Measurements from ENCODE around the gene DPYD.

DPYD gene

GRCh38 chr1:97507863-97508262, 413.0 kb downstream of the DPYD start:
- no peak for DNase-seq

DNA sequence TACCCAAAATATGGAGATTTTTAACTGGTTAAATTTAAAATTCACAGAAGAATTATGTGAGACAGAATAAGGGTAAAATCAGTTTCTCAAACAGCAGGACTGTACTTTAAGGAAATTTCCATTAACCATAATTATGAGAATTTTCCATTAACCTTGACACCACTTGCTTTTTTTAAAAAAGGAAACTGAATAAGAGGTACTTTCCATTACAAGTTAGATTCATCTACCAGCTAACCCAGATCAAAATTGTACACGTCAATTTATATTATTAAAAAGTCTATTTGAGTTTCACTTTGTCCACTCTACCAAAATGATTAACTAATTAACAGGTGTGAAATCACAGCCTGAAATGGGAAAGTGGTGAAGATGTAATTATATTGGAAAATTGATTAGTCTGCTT, 414.5 kb downstream of the DPYD start:
- DNase-seq: no peak

- no peak for DNase-seq
These were observed 415.0 kb downstream of the DPYD start for GRCh38 chr1:97505816-97506215.

- no peak for DNase-seq
These were observed 415.5 kb downstream of the DPYD start for GRCh38 chr1:97505289-97505688.

DNA sequence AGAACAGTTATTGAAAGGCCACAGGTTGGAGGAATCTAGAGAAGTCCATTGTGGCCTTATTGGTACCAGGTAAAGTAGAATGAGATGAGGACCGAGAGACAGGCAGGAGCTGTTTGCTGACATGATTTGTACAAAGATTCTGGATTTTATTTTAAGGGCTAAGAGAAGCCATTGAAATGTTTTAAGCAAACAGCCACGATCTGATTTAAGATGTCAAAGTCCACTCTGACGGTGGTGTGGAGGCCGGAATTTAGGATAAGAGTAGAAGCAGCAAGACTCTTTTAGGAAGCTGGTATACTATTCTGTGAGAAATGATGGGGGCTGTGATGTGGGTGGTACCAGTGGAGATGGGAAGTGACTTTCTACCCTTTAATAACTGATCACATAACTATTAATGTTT, 418.5 kb downstream of the DPYD start:
- no peak for DNase-seq

GRCh38 chr1:97501628-97502027, 419.2 kb downstream of the DPYD start:
- no peak for DNase-seq

DNA sequence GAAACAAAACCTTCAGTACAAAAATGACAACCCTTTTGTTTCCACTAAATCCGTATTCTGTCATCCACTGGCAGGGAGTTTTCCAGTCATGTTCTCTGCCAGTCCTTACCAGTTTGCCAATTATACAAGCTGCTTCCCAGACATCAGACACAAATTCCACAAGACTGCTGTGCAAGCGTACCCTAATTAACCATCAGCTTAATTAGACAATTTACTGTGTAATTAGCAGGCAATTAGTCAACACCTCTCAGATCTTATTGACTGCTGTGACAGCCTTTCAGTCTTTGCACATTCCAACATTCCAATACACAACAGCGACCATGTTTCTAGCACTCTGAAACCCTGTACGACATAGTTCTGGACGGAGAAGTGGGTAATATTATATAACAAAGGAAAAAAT, 420.1 kb downstream of the DPYD start:
- DNase-seq: no peak

GRCh38 chr1:97499667-97500066, 421.2 kb downstream of the DPYD start:
- no peak for DNase-seq

- DNase-seq: no peak
These were observed 431.0 kb downstream of the DPYD start for GRCh38 chr1:97489834-97490233.

GRCh38 chr1:97488530-97488929, 432.3 kb downstream of the DPYD start:
- DNase-seq: no peak

DNA sequence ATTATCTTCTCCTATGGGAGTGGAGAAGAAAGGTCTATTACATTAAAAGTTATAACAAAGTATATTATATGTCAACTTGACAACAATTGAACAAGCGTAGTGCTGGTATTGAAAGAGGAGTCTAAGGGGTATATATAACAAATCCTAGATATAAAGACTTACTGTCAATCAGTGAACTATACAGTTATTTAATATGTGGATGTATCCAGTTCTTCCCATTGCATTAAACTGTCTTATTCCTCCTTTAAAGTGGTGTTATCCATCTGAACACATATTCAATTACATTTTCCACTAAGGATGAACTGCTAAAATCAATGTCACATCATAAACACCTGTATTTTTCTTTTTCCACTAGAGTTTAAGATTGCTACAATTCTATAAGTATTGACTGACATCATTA, 438.8 kb downstream of the DPYD start:
- no peak for DNase-seq

DNA sequence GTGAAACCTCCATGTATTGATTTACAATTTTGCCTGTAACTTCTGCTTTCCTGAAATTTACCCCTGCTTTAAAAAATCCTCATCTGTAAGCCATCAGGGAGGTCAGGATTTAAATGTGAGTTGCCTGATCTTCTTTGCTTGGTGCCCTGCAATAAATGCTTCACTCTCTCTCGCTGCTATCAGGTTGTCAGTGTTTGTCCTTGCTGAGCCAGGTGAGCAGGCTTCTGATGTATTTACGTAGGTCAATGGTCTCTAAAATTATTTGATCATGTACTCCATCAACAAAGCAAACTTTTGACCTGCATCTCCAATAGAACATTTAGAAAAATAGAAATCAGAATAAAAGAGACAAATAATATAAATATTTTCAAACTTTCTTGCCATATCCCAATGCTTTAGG, 453.4 kb downstream of the DPYD start:
- DNase-seq: no peak

- no peak for DNase-seq
These were observed 456.5 kb downstream of the DPYD start for GRCh38 chr1:97464305-97464704.

DNA sequence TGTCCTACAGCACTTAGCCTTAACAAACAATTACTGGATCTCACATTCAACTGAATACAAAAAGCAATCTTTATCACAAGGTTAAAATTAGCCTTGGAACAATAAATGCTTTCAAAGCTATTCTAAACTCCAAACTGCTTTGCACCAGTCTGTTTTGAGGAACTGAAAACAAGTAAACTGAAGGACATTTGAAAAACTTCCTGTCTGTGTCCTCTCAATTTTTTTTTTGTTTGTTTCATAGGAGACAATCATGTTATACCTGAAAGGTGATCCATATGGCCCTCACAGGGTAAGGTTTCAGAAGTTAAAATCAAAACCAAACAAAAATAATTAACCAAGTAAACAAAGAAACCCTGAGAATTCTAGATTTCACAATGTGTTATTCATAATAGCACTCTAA, 459.1 kb downstream of the DPYD start:
- DNase-seq: no peak

GRCh38 chr1:97457446-97458089, 463.3 kb downstream of the DPYD start:
- DNase-seq: no peak

- DNase-seq: no peak
These were observed 468.9 kb downstream of the DPYD start for GRCh38 chr1:97451944-97452343.

DNA sequence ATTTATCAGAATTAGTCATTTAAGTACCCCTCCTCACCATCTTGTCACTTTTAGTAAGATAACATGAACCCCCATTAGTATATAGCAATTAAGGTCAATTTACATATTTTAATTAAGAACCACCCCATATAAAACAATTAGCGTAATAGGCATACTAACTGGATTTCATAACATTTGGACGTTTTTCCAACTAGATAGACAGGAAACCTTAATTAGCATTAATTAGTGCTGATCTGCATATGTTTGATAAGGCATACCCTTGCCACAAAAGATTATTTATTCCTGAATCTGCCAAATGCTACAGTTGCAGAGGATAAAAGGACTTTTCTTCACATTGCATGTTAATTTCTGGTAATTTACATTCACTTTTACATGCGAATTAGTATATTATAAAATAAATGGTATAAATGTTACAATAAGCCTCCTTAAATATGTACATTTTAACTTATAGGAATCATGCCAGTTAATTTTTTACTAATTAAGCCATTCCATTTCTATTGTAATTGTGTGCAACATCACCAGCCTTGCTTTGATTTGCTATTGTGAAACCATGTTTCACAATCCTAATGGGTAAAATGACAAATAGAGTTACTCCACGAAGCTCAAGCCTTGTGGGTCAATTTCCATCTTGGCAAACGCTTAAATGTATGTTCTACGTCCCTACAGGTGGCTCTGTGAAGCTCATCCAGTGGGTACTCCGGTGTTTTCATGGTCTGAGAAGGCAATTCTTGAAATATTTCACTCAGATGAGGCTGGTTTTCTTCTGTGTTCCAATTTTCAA, 469.6 kb downstream of the DPYD start:
- DNase-seq: no peak

GRCh38 chr1:97441966-97442365, 478.9 kb downstream of the DPYD start:
- DNase-seq: no peak

DNA sequence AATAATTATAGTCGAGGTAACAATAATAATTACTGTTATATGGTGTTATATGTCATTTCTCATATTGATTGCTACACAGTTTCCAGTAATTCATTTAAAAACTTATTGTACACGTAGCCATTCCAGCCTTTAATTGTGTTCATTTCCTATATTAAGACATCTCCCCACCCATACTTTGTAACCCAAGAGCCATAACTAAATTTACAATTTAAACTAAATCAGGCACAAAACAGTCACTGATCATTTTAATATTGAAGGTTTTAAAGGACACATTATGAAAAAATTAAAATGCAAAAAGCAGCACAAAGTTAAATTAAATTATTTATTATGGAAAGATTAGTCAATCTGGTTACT, 487.0 kb downstream of the DPYD start:
- DNase-seq: no peak

DNA sequence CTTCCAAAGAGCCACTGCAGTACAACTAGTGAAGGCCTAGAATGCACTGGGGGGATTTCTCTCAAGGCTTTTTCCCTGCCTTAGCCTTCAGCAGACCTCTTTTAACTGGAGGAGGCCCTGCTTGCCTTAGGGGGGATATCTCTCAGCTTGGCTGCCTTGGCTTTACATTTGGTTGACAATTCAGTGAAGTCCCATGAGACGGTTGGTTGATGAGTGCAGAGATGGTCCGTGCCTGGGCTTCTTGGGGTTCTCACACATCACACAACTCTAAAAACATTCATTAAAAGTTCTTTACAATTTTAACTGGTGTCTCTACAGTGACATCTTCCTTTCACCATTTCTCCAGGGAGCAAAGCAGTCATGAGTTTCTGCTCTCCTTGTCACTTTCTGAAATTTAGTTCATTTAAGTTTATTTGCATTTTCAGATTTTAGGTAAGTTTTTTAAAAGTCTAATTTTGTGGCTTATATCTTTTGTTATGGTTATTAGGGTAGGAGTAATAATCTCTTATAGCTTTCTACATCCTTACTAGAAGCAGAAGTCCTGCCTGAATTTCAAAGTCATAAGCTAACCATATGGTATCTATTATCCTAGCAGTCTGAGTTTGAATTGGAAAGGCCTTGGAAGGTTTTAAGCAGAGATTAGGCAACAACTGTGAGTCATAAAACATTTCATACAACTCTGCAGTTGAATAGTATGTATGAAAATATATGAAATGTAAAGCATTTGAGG, 487.6 kb downstream of the DPYD start:
- DNase-seq: no peak

GRCh38 chr1:97427371-97427770, 493.5 kb downstream of the DPYD start:
- no peak for DNase-seq

DNA sequence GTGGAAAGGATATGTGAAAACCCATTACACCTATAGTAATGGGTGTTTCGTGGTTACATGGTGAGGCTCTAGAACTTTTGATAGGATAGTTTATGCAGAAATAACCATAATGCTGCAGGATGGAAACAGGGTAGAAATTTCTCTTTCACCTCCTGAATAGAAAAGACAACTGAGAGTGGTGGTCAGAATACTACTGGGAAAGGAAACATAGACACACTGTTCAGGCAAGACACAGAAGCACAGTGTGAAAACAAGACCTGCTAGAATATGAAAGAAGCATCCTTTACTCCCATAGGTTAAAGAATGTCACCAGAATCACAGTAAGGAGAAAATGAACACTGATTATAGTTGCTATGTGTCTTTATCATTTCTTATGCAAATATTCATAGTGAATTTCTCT, 496.6 kb downstream of the DPYD start:
- DNase-seq: no peak

- no peak for DNase-seq
These were observed 497.4 kb downstream of the DPYD start for GRCh38 chr1:97423403-97423802.

DNA sequence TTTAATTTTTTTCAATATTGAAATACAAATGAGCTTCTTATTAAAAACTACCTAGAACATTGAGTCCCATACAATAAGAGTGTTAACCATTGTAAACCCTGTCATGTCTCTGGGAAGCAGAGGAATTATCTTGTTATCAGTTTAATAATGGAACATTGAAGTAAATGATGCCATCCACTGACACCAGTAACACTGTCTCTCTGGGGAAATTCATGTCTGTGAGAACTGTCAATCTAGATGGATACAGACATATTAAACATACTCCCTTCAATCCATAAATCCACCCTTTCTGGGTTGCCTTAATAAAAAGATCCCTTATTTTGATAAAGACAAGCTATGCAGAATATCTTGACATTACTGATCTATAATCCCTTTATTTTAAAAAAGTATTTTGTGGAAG, 503.2 kb downstream of the DPYD start:
- DNase-seq: no peak
